C4-2B (cell line): ENCODE results near the gene SHISA4.

Experiments used
- CTCF ChIP-seq: fragments of 450-650 bp; conservative IDR thresholded peaks from 2 replicates; pipeline ENCODE4 v1.5.1; 2017; ENCODE audit warnings: mild to moderate bottlenecking
- ZFX ChIP-seq: fragments of 450-650 bp; IDR thresholded peaks from 2 replicates; pipeline ENCODE4 v1.6.1; 2017

GRCh38 chr1:201889090-201889968, 631 bp downstream of the SHISA4 start:
- no peak for TF ChIP-seq CTCF
- no peak for TF ChIP-seq ZFX
